Loucy (cell line): ENCODE results near the gene KATNAL2.

Experiments
- H2AFZ ChIP-seq: fragments of 200-600 bp; sonication (generic); 2 replicates; pipeline ENCODE4 v1.6.0; 2016; ENCODE audit warnings: antibody characterized with exemption, mild to moderate bottlenecking, low read length, moderate library complexity
- H3F3A ChIP-seq: fragments of 200-600 bp; 2 replicates; pipeline ENCODE4 v1.6.0; 2016; ENCODE audit warnings: antibody characterized with exemption, low read depth, mild to moderate bottlenecking
- H3K27me3 ChIP-seq: fragments of 200-600 bp; sonication (generic); 2 replicates; pipeline ENCODE4 v1.6.1; 2014; ENCODE audit warnings: low read length, mild to moderate bottlenecking; ENCODE audit not compliant: insufficient read depth, poor library complexity, severe bottlenecking
- H3K36me3 ChIP-seq: fragments of 200-600 bp; sonication (generic); 2 replicates; pipeline ENCODE4 v1.6.1; 2016; ENCODE audit warnings: low read length; ENCODE audit not compliant: insufficient read depth
- H3K4me1 ChIP-seq: fragments of 200-600 bp; sonication (generic); 2 replicates; pipeline ENCODE4 v1.5.1; 2014; ENCODE audit warnings: low read length, mild to moderate bottlenecking; ENCODE audit not compliant: insufficient read depth, poor library complexity, severe bottlenecking
- H3K4me2 ChIP-seq: fragments of 200-600 bp; sonication (generic); 2 replicates; pipeline ENCODE4 v1.6.0; 2014; ENCODE audit warnings: antibody characterized with exemption, low read length, low read depth, mild to moderate bottlenecking; ENCODE audit not compliant: poor library complexity, severe bottlenecking
- H3K4me3 ChIP-seq: fragments of 200-600 bp; sonication (generic); 2 replicates; pipeline ENCODE4 v1.5.1; 2014; ENCODE audit warnings: low read length, mild to moderate bottlenecking, mixed read lengths; ENCODE audit not compliant: poor library complexity, severe bottlenecking
- H3K79me2 ChIP-seq: fragments of 200-600 bp; sonication (generic); 2 replicates; pipeline ENCODE4 v1.6.1; 2014; ENCODE audit warnings: low read length; ENCODE audit not compliant: insufficient read depth
- H3K9ac ChIP-seq: fragments of 200-600 bp; sonication (generic); 2 replicates; pipeline ENCODE4 v1.6.0; 2014; ENCODE audit warnings: mild to moderate bottlenecking, low read depth, low read length, moderate library complexity; ENCODE audit not compliant: poor library complexity, severe bottlenecking
- H3K9me2 ChIP-seq: fragments of 200-600 bp; sonication (generic); replicated peaks from 2 replicates; pipeline ENCODE4 v1.6.1; 2016; ENCODE audit warnings: low read depth, low read length, mixed read lengths
- H3K9me3 ChIP-seq: fragments of 200-600 bp; sonication (generic); 2 replicates; pipeline ENCODE4 v1.6.1; 2014; ENCODE audit warnings: mild to moderate bottlenecking, antibody characterized with exemption, low read length, low read depth; ENCODE audit not compliant: insufficient read depth
- H4K20me1 ChIP-seq: fragments of 200-600 bp; sonication (generic); 2 replicates; pipeline ENCODE4 v1.6.0; 2014; ENCODE audit warnings: antibody characterized with exemption, low read length, mild to moderate bottlenecking; ENCODE audit not compliant: insufficient read depth, poor library complexity, severe bottlenecking
- EZH2phosphoT487 ChIP-seq: fragments of 200-600 bp; IDR thresholded peaks from 2 replicates; pipeline ENCODE4 v1.6.1; 2018; ENCODE audit warnings: antibody characterized with exemption, mild to moderate bottlenecking, moderate library complexity, borderline replicate concordance
- TF ChIP-seq, protein P1 (sequence below): fragments of 200-600 bp; sonication (generic); conservative IDR thresholded peaks from 2 replicates; pipeline ENCODE4 v1.5.1; 2014; ENCODE audit warnings: mild to moderate bottlenecking, antibody characterized with exemption, low read length

The KATNAL2 gene

DNA sequence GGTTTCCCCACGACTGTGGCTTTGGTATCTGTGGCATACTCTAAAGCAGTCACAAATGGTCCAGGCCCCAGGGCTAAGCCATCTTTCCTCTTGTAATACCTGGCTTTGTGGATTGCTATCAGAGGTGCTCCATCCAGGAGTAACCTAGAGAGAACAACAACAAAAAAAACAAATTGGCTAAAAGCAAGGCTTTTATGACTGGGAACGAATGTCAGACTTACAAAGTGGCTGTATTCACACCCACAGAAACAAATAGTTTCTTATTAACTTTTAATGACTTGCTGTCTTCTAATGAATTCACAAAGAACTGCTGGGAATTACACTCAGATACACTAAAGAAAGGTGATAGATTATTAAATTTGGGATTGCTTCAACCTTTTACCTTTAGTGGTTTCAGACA, 197.8 kb downstream of the KATNAL2 start:
- Histone ChIP-seq H3K36me3 (peaks cover 31% of the 10 kb centered on the region; the same call in 1 of the 2 replicates), H3K4me1 (no peaks in the 10 kb centered on the region), H3K9me3 (no peaks in the 10 kb centered on the region), H4K20me1 (no peaks in the 10 kb centered on the region), H3K4me3 (no peak overlapping the region), H3K9me2 (no peaks in the 10 kb centered on the region), H3K27me3 (no peaks in the 10 kb centered on the region), H2AFZ (no peak overlapping the region), H3K9ac (no peak overlapping the region), H3F3A (no peaks in the 10 kb centered on the region), H3K79me2 (no peaks in the 10 kb centered on the region), H3K4me2 (no peak overlapping the region)
- TF ChIP-seq EZH2phosphoT487, result no peak

DNA sequence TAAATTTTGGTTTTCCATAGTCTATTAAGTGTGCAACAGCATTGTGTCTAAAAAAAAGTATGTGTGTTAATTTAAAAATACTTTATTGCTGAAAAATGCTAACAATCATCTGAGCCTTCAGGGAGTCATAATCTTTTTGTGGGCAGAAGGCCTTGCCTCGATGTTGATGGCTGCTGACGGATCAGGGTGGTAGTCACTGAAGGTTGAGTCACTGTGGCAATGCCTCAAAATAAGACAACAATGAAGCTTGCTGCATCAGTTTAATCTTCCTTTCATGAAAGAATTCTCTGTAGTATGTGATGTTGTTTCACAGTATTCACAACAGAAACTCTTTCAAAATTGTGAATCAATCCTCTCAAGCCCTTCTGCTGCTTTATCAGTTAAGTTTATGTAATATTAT, 201.6 kb downstream of the KATNAL2 start:
- no peak for TF ChIP-seq EZH2phosphoT487
- Histone ChIP-seq H2AFZ (no peak overlapping the region), H3K36me3 (peaks cover 5% of the 10 kb centered on the region; the same call in 1 of the 2 replicates)

DNA sequence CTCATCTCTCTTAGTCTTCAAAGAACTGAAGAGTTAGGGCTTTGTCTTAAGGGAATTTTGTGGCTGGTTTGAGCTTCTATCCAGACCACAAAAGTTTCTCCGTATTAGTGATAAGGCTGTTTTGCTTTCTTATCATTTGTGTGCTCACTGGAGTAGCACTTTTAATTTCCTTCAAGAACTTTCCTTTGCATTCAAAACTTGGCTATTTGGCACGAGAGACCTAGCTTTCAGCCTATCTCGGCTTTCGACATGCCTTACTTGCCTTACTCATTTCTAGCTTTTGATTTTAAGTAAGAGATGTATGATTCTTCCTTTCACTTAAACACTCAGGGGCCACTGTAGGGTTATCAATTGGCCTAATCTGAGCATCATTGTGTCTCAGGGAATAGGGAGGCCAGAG, 203.0 kb downstream of the KATNAL2 start:
- Histone ChIP-seq H3K27me3 (no peaks in the 10 kb centered on the region), H3K9me2 (no peaks in the 10 kb centered on the region), H3K4me2 (no peak overlapping the region), H2AFZ (no peak overlapping the region), H3K4me3 (no peak overlapping the region), H3K9me3 (no peaks in the 10 kb centered on the region), H3F3A (no peaks in the 10 kb centered on the region), H3K36me3 (peaks cover 5% of the 10 kb centered on the region; the same call in 1 of the 2 replicates), H3K9ac (no peak overlapping the region), H4K20me1 (no peaks in the 10 kb centered on the region), H3K4me1 (no peaks in the 10 kb centered on the region), H3K79me2 (no peaks in the 10 kb centered on the region)
- TF ChIP-seq, protein P1, sequence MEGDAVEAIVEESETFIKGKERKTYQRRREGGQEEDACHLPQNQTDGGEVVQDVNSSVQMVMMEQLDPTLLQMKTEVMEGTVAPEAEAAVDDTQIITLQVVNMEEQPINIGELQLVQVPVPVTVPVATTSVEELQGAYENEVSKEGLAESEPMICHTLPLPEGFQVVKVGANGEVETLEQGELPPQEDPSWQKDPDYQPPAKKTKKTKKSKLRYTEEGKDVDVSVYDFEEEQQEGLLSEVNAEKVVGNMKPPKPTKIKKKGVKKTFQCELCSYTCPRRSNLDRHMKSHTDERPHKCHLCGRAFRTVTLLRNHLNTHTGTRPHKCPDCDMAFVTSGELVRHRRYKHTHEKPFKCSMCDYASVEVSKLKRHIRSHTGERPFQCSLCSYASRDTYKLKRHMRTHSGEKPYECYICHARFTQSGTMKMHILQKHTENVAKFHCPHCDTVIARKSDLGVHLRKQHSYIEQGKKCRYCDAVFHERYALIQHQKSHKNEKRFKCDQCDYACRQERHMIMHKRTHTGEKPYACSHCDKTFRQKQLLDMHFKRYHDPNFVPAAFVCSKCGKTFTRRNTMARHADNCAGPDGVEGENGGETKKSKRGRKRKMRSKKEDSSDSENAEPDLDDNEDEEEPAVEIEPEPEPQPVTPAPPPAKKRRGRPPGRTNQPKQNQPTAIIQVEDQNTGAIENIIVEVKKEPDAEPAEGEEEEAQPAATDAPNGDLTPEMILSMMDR, result no peak
- no peak for TF ChIP-seq EZH2phosphoT487

More for the DNA sequence above, 201.6 kb downstream of the KATNAL2 start:
- H3K4me3 ChIP-seq, result no peak overlapping the region
- no peaks in the 10 kb centered on the region for H3K9me2 ChIP-seq
- H3K4me2 ChIP-seq, result no peak overlapping the region
- no peaks in the 10 kb centered on the region for H3F3A ChIP-seq
- no peaks in the 10 kb centered on the region for H3K27me3 ChIP-seq
- no peaks in the 10 kb centered on the region for H3K4me1 ChIP-seq
- H4K20me1 ChIP-seq, result no peaks in the 10 kb centered on the region
- H3K9me3 ChIP-seq, result no peaks in the 10 kb centered on the region
- no peaks in the 10 kb centered on the region for H3K79me2 ChIP-seq
- H3K9ac ChIP-seq, result no peak overlapping the region

DNA sequence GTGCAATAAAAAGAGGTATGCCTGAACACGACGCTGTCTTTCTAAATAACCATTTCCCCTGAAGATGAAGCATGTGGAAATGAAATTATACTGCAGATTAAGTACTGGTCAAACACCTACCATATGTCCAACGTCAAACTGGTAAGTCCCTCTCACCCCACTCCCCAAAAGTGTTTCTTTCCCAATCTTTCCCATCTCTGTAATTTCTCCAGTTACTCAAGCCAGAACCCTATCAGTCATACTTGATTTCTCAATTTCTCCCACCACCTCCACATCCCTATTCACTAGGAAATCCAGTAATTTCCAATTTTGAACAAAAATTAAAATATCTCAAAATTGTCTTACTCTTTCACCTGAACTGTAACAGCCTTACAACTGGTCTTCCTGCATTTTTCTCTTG, 203.7 kb downstream of the KATNAL2 start:
- no peaks in the 10 kb centered on the region for H4K20me1 ChIP-seq

More for the DNA sequence above, 203.7 kb downstream of the KATNAL2 start:
- no peaks in the 10 kb centered on the region for H3K9me3 ChIP-seq
- H3K36me3 ChIP-seq, result peaks cover 5% of the 10 kb centered on the region; the same call in 1 of the 2 replicates
- no peak overlapping the region for H3K9ac ChIP-seq
- H3F3A ChIP-seq, result no peaks in the 10 kb centered on the region
- no peak overlapping the region for H2AFZ ChIP-seq
- H3K4me3 ChIP-seq, result no peak overlapping the region
- H3K27me3 ChIP-seq, result no peaks in the 10 kb centered on the region
- no peaks in the 10 kb centered on the region for H3K9me2 ChIP-seq
- H3K79me2 ChIP-seq, result no peaks in the 10 kb centered on the region
- H3K4me1 ChIP-seq, result no peaks in the 10 kb centered on the region
- H3K4me2 ChIP-seq, result no peak overlapping the region
- TF ChIP-seq, protein P1, result no peak
- TF ChIP-seq EZH2phosphoT487, result no peak
